Upper lobe of right lung (tissue), 1 donor: ENCODE measurements around the gene ASPA. TPM values are rescaled to one million over a fixed set of nuclear protein-coding genes. Genes with fewer than 3 reads are reported as not detected.

Experiments used
- ATAC-seq: fragments of 200-7000 bp; cut with Tn5 transposase; one replicate; pipeline ENCODE4 v1.9.1; 2020; ENCODE audit warnings: mild to moderate bottlenecking, moderate library complexity
- DNase-seq: peaks from one replicate; pipeline ENCODE4 v3.0.0-alpha.2; 2020
- H3K27ac ChIP-seq: fragments of 200-600 bp; one replicate; pipeline ENCODE4 v1.8.0; 2022
- H3K27me3 ChIP-seq: fragments of 200-600 bp; one replicate; pipeline ENCODE4 v1.8.0; 2022; ENCODE audit warnings: mild to moderate bottlenecking
- H3K36me3 ChIP-seq: fragments of 200-600 bp; one replicate; pipeline ENCODE4 v1.8.0; 2022
- H3K4me1 ChIP-seq: fragments of 200-600 bp; one replicate; pipeline ENCODE4 v1.8.0; 2022
- H3K4me3 ChIP-seq: fragments of 200-600 bp; one replicate; pipeline ENCODE4 v1.8.0; 2022; ENCODE audit warnings: mild to moderate bottlenecking
- H3K9me3 ChIP-seq: fragments of 200-600 bp; one replicate; pipeline ENCODE4 v1.8.0; 2022
- intact Hi-C: fragments of 100-400 bp; cut with DNase I; formaldehyde crosslinking; loops from one replicate; pipeline ENCODE4 v1.11.0; 2022
- total RNA-seq: library from RNA; stranded (reverse); fragmentation: NEBNext Ultra II Directional; extraction: Animal tissue kit (Norgen Biotek cat#: 25700); gene quantifications from one replicate; pipeline ENCODE4 v1.2.1, GENCODE V29; 2021
- TF ChIP-seq, protein P1 (sequence below): fragments of 200-600 bp; IDR thresholded peaks from one replicate; pipeline ENCODE4 v1.8.0; 2022; ENCODE audit warnings: antibody characterized with exemption
- donor health status: DM: no; HTN: yes; CAD: no; lungs with severe emphysema.

Gene ASPA
- total RNA-seq, 1 donor from 2014 or later: 8.2 TPM

DNA sequence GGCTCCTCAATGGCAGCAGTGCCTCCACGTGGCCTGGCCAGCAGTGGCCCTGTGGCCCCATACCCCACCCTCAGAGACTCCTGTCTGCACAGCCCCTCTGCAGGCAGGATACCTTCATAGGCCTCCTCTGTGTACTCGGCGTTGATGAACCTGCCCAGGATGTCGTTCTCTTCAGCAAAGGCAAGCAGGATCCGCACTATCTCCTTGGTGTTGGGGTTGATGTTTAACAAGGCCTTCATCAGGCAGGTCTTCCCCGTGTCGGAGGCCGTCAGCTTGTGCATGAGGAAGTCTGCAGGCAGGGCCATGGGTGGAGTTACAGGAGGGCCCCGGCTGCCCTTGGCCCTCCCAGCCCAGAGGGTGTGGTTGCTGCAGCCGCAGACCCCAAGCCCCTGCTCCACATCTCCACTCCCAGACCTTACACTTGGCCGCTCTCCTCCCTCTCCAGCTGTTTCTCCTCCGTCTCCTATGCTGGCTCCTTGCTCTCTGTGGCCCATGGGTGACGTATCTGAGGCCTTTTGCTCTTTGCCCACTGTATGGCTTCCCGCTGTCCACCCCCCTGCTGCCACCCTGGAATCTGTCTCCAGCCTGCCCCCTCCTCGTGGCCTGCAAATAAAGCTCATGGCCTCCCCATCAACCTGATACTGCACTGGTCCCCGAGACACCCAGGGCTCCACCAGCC is 66.8 kb downstream of the ASPA start:
- Histone ChIP-seq H3K27me3 (no peaks in the 10 kb centered on the region), H3K9me3 (no peaks in the 10 kb centered on the region), H3K36me3 (no peaks in the 10 kb centered on the region), H3K27ac (no peak overlapping the region), H3K4me1 (no peaks in the 10 kb centered on the region), H3K4me3 (no peak overlapping the region)
- DNase-seq (no peak), ATAC-seq (peak; percentile 13)
- TF ChIP-seq, protein P1, sequence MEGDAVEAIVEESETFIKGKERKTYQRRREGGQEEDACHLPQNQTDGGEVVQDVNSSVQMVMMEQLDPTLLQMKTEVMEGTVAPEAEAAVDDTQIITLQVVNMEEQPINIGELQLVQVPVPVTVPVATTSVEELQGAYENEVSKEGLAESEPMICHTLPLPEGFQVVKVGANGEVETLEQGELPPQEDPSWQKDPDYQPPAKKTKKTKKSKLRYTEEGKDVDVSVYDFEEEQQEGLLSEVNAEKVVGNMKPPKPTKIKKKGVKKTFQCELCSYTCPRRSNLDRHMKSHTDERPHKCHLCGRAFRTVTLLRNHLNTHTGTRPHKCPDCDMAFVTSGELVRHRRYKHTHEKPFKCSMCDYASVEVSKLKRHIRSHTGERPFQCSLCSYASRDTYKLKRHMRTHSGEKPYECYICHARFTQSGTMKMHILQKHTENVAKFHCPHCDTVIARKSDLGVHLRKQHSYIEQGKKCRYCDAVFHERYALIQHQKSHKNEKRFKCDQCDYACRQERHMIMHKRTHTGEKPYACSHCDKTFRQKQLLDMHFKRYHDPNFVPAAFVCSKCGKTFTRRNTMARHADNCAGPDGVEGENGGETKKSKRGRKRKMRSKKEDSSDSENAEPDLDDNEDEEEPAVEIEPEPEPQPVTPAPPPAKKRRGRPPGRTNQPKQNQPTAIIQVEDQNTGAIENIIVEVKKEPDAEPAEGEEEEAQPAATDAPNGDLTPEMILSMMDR: no peak
- intact Hi-C loops: no loop called here

DNA sequence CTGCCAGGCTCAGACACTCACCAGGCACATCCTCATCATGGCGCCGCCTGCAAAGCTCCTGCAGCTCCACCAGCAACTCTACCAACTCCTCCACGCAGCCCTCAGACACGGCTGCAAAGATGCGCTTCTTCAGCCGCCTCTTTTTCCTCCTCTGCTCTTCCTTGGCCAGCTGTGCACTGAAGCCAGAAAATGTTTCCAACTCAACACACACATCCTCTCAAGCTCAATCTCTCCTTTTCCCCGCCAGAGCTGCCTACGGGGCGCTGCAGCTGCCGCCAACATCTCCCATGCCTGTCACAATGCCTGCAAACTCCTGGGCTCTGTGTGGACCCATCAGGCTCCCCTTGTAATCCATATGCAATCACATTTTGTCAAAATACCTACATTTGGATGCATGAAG is 67.7 kb downstream of the ASPA start:
- H3K27ac ChIP-seq: no peak overlapping the region
- H3K4me3 ChIP-seq: no peak overlapping the region
- ATAC-seq: no peak
- TF ChIP-seq, protein P1: no peak
- DNase-seq: no peak
- H3K36me3 ChIP-seq: no peaks in the 10 kb centered on the region
- H3K4me1 ChIP-seq: no peaks in the 10 kb centered on the region
- H3K9me3 ChIP-seq: no peaks in the 10 kb centered on the region
- intact Hi-C loops: no loop called here
- no peaks in the 10 kb centered on the region for H3K27me3 ChIP-seq

DNA sequence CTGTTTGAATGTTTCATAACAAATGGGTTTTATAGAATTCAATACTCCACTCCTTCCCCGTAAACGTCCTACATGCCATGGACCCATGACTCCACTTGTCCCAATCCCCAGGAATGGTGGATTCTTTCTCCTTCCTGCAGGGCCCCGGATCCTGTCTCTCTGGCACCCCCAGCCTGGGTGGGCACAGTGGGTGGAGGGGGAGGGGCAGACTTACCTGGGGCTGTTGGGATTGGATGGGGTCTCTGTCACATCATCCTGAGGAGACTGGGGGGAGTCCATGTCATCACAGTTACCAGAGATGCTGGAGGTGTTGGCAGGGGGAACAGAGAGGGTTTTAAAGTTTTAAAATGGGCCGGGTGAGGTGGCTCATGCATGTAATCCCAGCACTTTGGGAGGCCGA is 68.6 kb downstream of the ASPA start:
- TF ChIP-seq, protein P1: no peak
- ATAC-seq (no peak), DNase-seq (no peak)
- intact Hi-C loops: no loop called here
- no peak overlapping the region for H3K4me3 ChIP-seq
- no peak overlapping the region for H3K27ac ChIP-seq
- no peaks in the 10 kb centered on the region for H3K9me3 ChIP-seq
- no peaks in the 10 kb centered on the region for H3K36me3 ChIP-seq
- H3K27me3 ChIP-seq: no peaks in the 10 kb centered on the region
- no peaks in the 10 kb centered on the region for H3K4me1 ChIP-seq

DNA sequence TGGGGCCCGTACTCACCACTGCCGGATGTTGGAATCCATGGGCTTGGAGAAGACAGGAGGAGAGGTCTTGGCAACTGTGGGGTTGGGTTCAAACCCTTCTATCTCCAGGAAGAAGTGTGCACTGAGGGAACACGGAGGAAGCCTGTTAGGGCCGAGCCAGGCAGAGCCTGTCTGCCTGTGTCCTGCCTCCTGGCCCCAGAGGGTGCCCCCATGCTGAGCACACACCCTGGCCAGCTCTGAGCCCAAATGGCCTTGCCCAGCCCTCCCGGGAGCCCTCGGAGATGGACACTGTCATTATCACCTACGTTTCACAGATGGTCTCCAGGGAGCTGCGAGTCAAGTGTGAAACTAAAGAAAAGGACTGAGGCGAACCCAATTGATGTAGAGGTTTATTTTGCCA is 69.4 kb downstream of the ASPA start:
- intact Hi-C loops: no loop called here
- TF ChIP-seq, protein P1: no peak
- no peak for ATAC-seq

DNA sequence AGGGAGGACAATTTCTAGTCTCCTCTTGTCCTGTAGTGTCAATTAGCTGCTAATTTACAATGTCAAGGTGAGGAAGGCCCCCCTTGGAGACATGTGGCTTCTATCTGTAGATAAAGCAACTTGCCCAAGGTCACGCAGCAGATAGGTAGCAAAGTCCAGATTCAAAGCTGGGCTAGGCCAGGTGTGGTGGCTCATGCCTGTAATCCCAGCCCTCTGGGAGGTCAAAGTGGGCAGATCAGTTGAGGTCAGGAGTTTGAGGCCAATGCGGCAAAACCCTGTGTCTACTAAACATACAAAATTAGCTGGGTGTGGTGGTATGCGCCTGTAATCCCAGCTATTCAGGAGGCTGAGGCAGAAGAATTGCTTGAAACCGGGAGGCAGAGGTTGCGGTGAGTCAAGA is 70.7 kb downstream of the ASPA start:
- Histone ChIP-seq H3K4me1 (no peaks in the 10 kb centered on the region), H3K4me3 (no peak overlapping the region), H3K27ac (no peak overlapping the region), H3K9me3 (no peaks in the 10 kb centered on the region), H3K27me3 (no peaks in the 10 kb centered on the region), H3K36me3 (no peaks in the 10 kb centered on the region)
- intact Hi-C loops: no loop called here
- ATAC-seq (no peak), DNase-seq (no peak)
- TF ChIP-seq, protein P1: no peak

More for the DNA sequence above, 69.4 kb downstream of the ASPA start:
- Histone ChIP-seq H3K4me3 (no peak overlapping the region), H3K27me3 (no peaks in the 10 kb centered on the region), H3K27ac (no peak overlapping the region), H3K36me3 (no peaks in the 10 kb centered on the region), H3K9me3 (no peaks in the 10 kb centered on the region), H3K4me1 (no peaks in the 10 kb centered on the region)
- DNase-seq: no peak

DNA sequence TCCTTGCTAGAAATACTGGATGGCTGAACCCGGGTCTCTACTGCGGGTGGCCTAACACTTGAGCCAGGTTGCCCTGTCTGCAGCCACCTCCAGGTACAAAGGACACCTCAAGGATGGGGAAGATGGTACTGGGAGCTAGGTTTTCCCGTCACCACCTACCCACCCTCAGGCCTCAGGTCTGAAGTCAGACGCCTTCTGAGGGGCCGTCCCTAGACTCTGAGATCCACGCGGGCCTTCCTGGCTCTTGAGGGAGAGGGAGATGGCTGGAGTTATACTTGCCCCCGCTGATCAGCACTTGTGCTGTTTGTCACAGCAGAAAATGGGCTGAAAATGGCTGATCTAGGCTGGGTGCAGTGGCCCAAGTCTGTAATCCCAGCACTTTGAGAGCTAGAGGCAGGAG is 71.2 kb downstream of the ASPA start:
- H3K36me3 ChIP-seq: no peaks in the 10 kb centered on the region
- ATAC-seq (no peak), DNase-seq (no peak)
- H3K27me3 ChIP-seq: no peaks in the 10 kb centered on the region
- no peak overlapping the region for H3K4me3 ChIP-seq
- intact Hi-C loops: no loop called here
- H3K4me1 ChIP-seq: no peaks in the 10 kb centered on the region
- no peaks in the 10 kb centered on the region for H3K9me3 ChIP-seq
- H3K27ac ChIP-seq: no peak overlapping the region
- TF ChIP-seq, protein P1: no peak
